Adipocyte (in vitro differentiated cells): Measurements from ENCODE around the gene COL4A2.
A peak's percentile ranks its signal among the peaks of the same experiment; 100 is the strongest.

Experiments used
- DNase-seq: peaks from one replicate; pipeline ENCODE4 v3.0.0-alpha.2; 2015; ENCODE audit warnings: low read depth
- H3K27me3 ChIP-seq: replicated peaks from 2 replicates; pipeline ENCODE4 v1.7.0; 2013; ENCODE audit warnings: mild to moderate bottlenecking, low read length, moderate library complexity; ENCODE audit not compliant: control insufficient read depth, insufficient read depth
- H3K36me3 ChIP-seq: 2 replicates; pipeline ENCODE4 v1.7.0; 2013; ENCODE audit warnings: low read length, mild to moderate bottlenecking, moderate library complexity; ENCODE audit not compliant: control insufficient read depth, insufficient read depth, severe bottlenecking
- H3K4me1 ChIP-seq: 2 replicates; pipeline ENCODE4 v1.7.0; 2013; ENCODE audit warnings: mild to moderate bottlenecking, low read length, moderate library complexity; ENCODE audit not compliant: control insufficient read depth, insufficient read depth
- H3K4me3 ChIP-seq: 2 replicates; pipeline ENCODE4 v1.7.0; 2013; ENCODE audit warnings: mild to moderate bottlenecking, low read length, moderate library complexity
- H3K9ac ChIP-seq: 2 replicates; pipeline ENCODE4 v1.7.0; 2013; ENCODE audit warnings: mild to moderate bottlenecking, low read length, moderate library complexity
- H3K9me3 ChIP-seq: 2 replicates; pipeline ENCODE4 v1.7.0; 2013; ENCODE audit warnings: mild to moderate bottlenecking, low read length, moderate library complexity; ENCODE audit not compliant: control insufficient read depth

Gene COL4A2

DNA sequence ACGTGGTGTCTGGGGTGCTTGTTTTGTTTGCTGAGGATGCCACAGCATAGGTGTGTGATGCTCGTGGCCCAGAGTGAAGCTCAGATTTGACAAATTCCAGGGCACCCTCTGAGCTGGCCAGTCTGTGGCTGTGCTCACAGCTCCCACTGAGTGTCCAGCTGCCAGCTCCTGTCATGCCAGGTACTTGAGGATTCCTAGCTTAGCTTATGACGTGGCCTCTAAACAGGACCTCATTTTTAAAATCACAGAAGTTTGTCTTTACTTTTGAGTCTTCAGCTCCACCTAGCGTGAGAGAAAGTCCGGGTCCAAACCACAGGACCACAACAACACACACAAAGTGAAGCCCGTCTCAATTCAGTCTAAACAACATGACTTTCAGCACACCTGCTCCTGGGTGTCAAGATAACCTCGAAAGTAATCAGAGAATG lies 137.2 kb downstream of the COL4A2 start:
- Histone ChIP-seq H3K4me1 (peaks cover 14% of the 10 kb centered on the region), H3K36me3 (peaks cover 90% of the 10 kb centered on the region), H3K27me3 (no peaks in the 10 kb centered on the region), H3K4me3 (no peak overlapping the region), H3K9me3 (no peaks in the 10 kb centered on the region), H3K9ac (no peak overlapping the region)
- DNase-seq, result peak; percentile 19

DNA sequence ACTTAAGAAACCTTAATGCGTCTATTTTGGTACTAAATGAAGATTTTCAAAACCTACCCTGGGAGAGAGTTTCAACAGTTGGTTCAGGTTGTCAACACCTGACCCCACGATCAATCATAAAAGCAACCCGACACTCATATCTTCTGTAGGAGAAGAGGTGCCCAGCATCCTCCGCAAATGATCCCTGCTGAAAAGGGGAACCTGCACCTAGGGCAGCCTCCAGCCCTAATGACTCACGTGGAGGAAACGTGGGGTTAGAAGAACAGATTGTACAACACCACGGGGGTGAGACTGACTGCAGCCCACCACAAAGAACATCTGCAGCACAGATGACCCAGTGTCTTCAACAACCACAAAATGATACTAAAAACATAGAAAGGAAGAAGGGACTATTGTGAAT lies 138.1 kb downstream of the COL4A2 start:
- no peak overlapping the region for H3K4me3 ChIP-seq
- H3K9me3 ChIP-seq, result no peaks in the 10 kb centered on the region
- H3K4me1 ChIP-seq, result peaks cover 14% of the 10 kb centered on the region
- H3K9ac ChIP-seq, result no peak overlapping the region
- DNase-seq, result no peak
- peaks cover 90% of the 10 kb centered on the region for H3K36me3 ChIP-seq
- H3K27me3 ChIP-seq, result no peaks in the 10 kb centered on the region

- H3K4me1 ChIP-seq, result peaks cover 14% of the 10 kb centered on the region
- no peak for DNase-seq
- H3K9me3 ChIP-seq, result no peaks in the 10 kb centered on the region
- H3K36me3 ChIP-seq, result peaks cover 90% of the 10 kb centered on the region
- H3K9ac ChIP-seq, result no peak overlapping the region
- no peak overlapping the region for H3K4me3 ChIP-seq
- no peaks in the 10 kb centered on the region for H3K27me3 ChIP-seq
Observed at GRCh38 chr13:110445722-110446574, 138.9 kb downstream of the COL4A2 start.

DNA sequence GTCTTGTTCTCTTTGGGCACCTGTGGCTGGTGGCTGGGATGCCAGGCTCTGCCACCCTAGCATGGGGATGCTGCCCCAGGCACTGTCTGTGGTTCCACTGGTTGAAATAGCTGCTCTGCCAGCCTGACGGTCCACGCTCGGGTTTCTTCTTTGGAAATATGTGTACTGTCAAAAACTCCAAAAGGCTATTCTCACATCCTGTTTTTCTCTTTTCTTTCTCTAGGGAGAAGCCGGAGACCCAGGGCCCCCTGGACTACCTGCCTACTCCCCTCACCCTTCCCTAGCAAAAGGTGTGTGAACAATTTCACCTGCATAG lies 139.4 kb downstream of the COL4A2 start:
- H3K36me3 ChIP-seq, result peaks cover 89% of the 10 kb centered on the region
- H3K9ac ChIP-seq, result no peak overlapping the region
- H3K4me3 ChIP-seq, result no peak overlapping the region
- H3K4me1 ChIP-seq, result peaks cover 14% of the 10 kb centered on the region
- H3K9me3 ChIP-seq, result no peaks in the 10 kb centered on the region
- no peak for DNase-seq
- no peaks in the 10 kb centered on the region for H3K27me3 ChIP-seq

GRCh38 chr13:110447058-110447511 lies 140.0 kb downstream of the COL4A2 start:
- no peaks in the 10 kb centered on the region for H3K9me3 ChIP-seq
- H3K27me3 ChIP-seq, result no peaks in the 10 kb centered on the region
- DNase-seq, result peak; percentile 70
- peaks cover 90% of the 10 kb centered on the region for H3K36me3 ChIP-seq
- H3K4me3 ChIP-seq, result no peak overlapping the region
- H3K4me1 ChIP-seq, result peaks cover 14% of the 10 kb centered on the region
- H3K9ac ChIP-seq, result no peak overlapping the region

- H3K9ac ChIP-seq, result no peak overlapping the region
- DNase-seq, result no peak
- no peak overlapping the region for H3K4me3 ChIP-seq
- H3K4me1 ChIP-seq, result peaks cover 12% of the 10 kb centered on the region
- H3K9me3 ChIP-seq, result no peaks in the 10 kb centered on the region
- H3K27me3 ChIP-seq, result no peaks in the 10 kb centered on the region
- H3K36me3 ChIP-seq, result peaks cover 90% of the 10 kb centered on the region
Observed at GRCh38 chr13:110447801-110448200, 140.7 kb downstream of the COL4A2 start.

DNA sequence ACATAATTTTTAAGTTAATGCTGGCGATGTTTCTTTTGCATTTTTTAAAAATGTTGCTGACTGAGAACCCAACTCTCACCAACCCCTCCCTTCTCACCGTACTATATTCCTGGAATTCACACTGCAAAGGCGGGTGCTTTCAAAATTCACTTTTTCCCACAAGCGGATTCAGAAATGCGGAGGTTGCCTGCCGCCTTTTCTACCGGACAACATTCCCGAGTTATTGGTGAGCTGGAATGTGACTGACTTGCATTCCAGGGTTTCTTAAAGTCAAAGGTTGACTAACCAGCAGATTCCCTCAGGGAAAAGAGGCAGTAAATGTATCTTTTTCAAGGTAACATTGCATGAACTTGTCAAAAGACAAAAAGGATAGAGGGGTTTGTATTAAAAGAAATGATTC lies 141.1 kb downstream of the COL4A2 start:
- Histone ChIP-seq H3K36me3 (peaks cover 91% of the 10 kb centered on the region), H3K9me3 (no peaks in the 10 kb centered on the region), H3K4me1 (peaks cover 8% of the 10 kb centered on the region), H3K4me3 (no peak overlapping the region), H3K9ac (no peak overlapping the region), H3K27me3 (no peaks in the 10 kb centered on the region)
- DNase-seq, result peak; percentile 65

DNA sequence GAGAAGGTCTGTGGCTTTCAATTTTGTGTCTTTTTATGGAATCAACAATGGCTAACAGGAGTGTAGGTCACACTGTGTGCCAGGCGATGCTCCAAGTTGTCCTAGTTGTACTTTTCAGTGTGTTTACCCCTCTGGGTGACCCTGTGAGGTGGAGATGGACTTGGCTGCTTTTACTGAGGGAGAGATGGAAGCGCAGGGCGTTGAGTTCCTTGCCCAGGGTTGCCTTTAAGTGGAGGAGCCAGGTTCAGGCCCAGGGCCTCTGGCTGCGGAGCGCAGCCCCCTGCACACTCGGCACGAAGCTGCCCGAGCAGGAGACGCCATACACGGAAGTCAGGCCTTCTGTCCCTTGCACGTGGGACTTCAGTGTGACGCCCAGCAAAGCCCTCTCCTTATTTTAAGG lies 141.6 kb downstream of the COL4A2 start:
- Histone ChIP-seq H3K4me1 (peaks cover 3% of the 10 kb centered on the region), H3K36me3 (peaks cover 91% of the 10 kb centered on the region), H3K9me3 (no peaks in the 10 kb centered on the region), H3K4me3 (no peak overlapping the region), H3K27me3 (no peaks in the 10 kb centered on the region), H3K9ac (no peak overlapping the region)
- DNase-seq, result no peak

DNA sequence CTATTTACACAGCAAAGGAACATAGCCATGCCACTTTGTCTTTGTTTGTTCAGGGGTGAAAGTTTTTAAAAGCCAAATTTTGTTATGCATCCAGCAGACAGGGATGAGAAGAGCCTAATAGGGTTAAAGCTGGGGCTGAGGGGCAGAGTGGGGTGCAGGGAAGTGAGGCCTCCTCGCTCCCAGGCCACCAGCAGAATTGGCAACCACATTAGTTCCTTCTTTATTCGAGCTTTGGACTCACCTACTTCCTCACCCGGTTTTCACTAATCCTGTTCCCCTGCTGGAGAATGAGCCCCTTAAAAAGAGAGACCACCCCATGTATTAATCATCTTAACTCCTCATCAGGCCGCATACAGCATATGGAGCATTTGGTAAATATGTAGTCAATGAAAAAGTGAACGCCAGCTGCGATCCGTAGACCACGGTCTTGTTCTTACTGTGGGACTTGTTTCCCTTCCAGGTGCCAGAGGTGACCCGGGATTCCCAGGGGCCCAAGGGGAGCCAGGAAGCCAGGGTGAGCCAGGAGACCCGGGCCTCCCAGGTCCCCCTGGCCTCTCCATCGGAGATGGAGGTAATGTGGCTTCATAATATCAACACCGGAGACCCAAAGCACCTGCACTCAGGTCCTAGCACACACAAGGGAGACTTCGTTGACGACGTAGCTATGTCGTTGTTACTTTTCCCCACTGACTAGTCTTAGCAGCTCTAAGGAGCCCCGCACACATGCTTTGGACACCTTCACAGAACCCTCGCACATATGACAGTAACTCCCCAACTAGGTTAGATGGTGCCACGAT lies 142.3 kb downstream of the COL4A2 start:
- Histone ChIP-seq H3K9me3 (no peaks in the 10 kb centered on the region), H3K4me1 (no peaks in the 10 kb centered on the region), H3K9ac (no peak overlapping the region), H3K27me3 (no peaks in the 10 kb centered on the region), H3K36me3 (peaks cover 97% of the 10 kb centered on the region), H3K4me3 (no peak overlapping the region)
- no peak for DNase-seq

DNA sequence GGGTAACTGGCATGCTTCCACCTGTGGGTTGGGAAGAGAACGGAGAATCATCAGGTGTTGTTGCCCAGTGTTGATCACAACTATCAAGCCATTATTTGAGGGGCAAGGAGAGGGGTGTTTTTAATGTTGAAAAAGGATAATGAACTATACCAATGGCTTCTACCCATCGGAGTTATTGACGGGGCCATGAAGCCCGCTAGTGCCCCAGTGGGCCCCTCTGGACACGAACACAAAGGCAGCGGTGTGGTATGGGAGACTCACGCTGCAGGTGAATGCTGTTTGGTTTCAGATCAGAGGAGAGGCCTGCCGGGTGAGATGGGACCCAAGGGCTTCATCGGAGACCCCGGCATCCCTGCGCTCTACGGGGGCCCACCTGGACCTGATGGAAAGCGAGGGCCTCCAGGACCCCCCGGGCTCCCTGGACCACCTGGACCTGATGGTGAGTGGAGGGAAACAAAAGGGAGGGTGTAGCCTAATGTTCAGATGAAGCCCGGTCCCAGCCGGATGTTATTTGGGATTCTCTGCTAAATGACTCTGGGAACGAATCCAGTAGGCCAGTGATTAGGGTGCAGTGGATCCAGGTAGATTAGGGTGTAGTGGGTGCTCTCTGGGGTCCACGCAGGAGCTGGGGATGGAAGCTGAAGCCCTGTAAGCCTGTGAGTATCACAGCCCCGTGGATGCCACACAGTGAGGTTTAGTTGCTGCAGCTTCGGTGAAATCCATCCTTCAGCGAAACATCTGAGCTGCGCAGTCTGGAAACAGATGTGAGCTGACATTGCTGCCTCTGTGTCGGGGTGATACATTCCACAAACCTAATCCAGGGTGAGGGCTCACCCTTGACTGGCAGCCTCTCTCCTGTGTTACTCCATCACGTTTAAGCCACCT lies 143.2 kb downstream of the COL4A2 start:
- Histone ChIP-seq H3K4me1 (no peaks in the 10 kb centered on the region), H3K36me3 (peaks cover 98% of the 10 kb centered on the region), H3K9ac (no peak overlapping the region), H3K9me3 (no peaks in the 10 kb centered on the region), H3K27me3 (no peaks in the 10 kb centered on the region), H3K4me3 (no peak overlapping the region)
- no peak for DNase-seq
